DMS53 (cell line): Measurements from ENCODE around the gene IL19.

ENCODE experiments used
- DNase-seq: peaks from one replicate; lab custom pipeline; 2025; lab: John Stamatoyannopoulos, UW

IL19 gene

GRCh38 chr1:206863266-206863665 is 92.7 kb downstream of the IL19 start:
- DNase-seq = peak; percentile 36

DNA sequence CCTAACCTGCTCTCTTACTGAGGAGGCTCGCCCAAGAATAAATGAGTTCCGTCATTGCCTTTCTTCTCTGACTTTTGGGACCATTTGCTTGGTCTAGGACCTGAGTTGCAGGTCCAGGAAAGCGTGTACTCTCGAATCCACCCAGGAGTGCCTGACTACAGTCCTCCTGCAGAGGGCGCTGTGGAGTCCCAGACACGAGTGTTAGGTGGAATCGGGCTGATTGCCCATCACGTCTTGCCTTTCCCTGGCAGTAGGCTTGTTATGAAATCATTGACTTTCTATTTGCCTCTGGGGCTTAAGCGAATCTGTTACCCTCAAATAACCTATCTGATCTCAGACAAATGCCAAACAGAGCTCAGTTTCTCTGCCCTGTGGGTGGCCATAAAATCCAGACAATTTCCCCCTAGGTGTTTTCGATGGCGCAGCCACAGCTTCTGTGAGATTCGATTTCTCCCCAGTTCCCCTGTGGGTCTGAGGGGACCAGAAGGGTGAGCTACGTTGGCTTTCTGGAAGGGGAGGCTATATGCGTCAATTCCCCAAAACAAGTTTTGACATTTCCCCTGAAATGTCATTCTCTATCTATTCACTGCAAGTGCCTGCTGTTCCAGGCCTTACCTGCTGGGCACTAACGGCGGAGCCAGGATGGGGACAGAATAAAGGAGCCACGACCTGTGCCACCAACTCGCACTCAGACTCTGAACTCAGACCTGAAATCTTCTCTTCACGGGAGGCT is 94.5 kb downstream of the IL19 start, which contains the start of gene IL20:
TSS of gene IL20 (plus strand) at position 685 of the 733 bp plus-strand sequence. CDS start 230 bp downstream, outside the sequence.
- peak; percentile 90 for DNase-seq

DNA sequence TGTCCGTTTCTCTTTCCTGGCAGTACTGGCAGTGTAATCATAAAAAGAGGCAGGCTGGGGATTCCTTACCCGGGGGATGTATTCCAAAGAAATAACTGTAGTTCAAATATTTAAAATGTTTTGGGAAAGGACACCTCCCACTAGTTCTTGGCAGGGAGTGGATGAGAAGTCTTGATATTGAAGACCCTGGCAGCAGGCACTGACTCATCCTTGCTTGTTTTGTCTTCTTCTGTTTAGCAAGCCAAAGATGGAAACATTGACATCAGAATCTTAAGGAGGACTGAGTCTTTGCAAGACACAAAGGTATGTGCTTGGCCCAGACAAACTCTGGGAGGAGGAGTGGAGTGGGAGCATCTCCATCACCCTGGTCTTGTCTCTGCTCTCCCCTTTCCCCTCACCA is 95.5 kb downstream of the IL19 start:
- DNase-seq = no peak

DNA sequence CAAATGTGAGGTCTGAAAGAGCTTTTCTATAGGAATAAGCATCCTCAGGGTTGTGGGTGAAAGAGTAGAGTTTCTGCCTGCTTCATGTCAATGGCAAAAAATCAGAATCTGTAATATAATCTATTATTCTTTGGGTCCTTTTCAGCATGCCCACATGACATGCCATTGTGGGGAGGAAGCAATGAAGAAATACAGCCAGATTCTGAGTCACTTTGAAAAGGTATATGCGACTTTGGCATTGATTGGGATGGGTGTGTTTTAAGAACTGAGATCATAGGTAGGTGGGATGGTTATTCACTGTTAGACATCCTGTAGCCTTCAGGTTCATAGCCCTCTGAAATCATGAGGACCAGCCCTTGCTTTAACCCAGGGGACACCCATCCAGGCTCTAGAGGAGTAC is 96.7 kb downstream of the IL19 start:
- DNase-seq = no peak

GRCh38 chr1:206867716-206868115 is 97.1 kb downstream of the IL19 start:
- no peak for DNase-seq

GRCh38 chr1:206868264-206868663 is 97.7 kb downstream of the IL19 start:
- no peak for DNase-seq

- no peak for DNase-seq
These were observed 101.6 kb downstream of the IL19 start for GRCh38 chr1:206872139-206872538.

DNA sequence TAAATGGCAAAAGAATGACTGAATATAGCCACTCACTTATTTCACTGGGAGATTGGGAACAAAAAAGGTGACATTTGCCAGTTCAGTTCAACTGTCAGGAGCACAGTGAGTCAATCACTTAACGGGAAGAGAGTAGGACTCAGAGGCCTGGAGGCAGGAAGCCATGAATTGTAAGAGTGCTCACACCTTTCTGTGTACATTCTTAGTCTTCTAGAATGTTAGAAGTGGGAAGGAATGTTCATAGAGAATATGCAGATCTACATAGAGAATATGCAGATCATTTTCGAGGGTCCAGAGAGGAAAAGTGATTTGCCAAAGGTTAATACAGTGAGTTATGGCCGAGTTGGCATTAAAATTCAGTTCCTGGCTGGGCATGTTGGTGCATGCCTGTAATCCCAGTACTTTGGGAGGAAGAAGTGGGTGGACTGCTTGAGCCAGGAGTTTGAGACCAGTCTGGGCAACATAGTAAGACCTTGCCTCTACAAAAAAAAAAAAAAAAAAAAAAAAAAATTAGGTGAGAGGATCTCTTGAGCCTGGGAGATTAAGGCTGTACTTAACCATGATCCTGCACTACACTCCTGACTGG is 103.1 kb downstream of the IL19 start:
- DNase-seq = no peak

GRCh38 chr1:206875752-206876377 is 105.3 kb downstream of the IL19 start:
- no peak for DNase-seq

GRCh38 chr1:206878456-206878855 is 107.9 kb downstream of the IL19 start:
- DNase-seq = peak; percentile 61

GRCh38 chr1:206880314-206880713 is 109.7 kb downstream of the IL19 start:
- no peak for DNase-seq

DNA sequence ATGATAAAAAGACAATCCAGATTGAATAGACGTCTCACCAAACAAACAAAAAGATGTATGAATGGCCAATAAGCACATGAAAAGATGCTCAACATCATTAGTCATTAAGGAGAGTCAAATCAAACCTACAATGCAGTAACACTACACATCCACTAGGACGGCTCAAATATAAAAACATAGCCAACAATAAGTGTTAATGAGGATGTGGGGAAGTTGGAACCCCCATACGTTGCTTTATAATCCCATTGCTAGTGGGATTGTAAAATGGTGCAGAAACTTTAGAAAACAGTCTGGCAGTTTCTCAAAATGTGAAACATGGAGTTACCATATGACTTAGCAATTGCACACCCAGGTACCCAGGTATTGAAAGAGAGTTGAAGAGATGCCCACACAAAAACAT is 112.0 kb downstream of the IL19 start:
- no peak for DNase-seq

GRCh38 chr1:206883160-206883559 is 112.6 kb downstream of the IL19 start:
- no peak for DNase-seq

GRCh38 chr1:206883876-206884275 is 113.3 kb downstream of the IL19 start:
- DNase-seq = no peak

- no peak for DNase-seq
These were observed 114.9 kb downstream of the IL19 start for GRCh38 chr1:206885341-206886060.

- no peak for DNase-seq
These were observed 116.3 kb downstream of the IL19 start for GRCh38 chr1:206886831-206887230.

- DNase-seq = peak; percentile 63
These were observed 117.1 kb downstream of the IL19 start for GRCh38 chr1:206887701-206888100.

DNA sequence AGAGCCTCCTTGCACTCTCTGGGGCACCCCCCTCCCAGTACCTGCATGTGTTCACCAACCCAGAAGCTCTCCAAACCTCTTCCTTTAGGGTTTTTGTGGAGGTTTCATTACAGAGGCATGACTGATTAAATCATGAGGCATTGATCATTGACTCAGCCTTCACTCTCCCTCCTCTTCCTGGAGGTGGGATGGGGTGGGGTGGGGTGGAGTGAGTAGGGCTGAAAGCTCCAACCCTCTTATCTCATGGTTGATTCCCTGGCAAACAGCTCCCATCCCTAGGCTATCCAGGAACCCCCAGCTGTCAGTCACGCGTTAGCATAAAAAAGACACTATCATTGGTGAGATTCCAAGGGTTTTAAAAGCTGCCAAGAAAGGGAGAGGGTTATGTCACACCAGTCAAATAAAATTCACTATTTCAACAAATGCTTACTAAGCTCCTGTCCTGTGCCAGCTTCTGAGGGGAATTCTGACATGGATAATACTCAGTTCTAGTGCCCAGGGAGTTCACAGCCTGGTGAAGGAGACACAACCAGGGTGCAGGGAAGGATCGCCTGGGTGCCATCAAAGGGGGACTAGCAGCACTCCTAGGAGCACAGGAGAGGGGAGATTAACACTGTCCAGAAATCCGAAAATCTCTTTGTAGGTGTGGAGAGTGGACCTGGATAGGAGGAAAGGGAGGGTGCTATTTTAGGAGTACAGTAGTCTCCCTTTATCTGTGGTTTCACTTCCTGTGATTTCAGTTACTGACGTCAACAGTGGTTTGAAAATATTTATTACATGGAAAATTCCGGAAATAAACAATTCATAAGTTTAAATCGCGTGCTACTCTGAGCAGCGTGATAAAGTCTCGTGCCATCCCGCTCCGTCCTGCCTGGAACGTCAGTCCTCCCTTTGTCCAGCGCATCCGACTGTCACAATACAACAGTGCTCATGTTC is 119.8 kb downstream of the IL19 start:
- no peak for DNase-seq

GRCh38 chr1:206891412-206891811 is 120.8 kb downstream of the IL19 start:
- no peak for DNase-seq
